MCF 10A (cell line): Measurements from ENCODE around the gene MAN2A1. TPM values are rescaled to one million over a fixed set of nuclear protein-coding genes. Genes with fewer than 3 reads are reported as not detected.

Source experiments
- BruUV-seq: library from RNA; stranded (reverse); fragments of 400-500 nt; replicated peaks from 2 replicates; lab custom pipeline; 2021; lab: Mats Ljungman, UMichigan
- CTCF ChIA-PET: fragments of 300-600 bp; sonication (Branson Sonifier 250); formaldehyde crosslinking; extraction: SDS; loops from one replicate; lab custom pipeline; 2021; ENCODE audit warnings: antibody characterized with exemption, inconsistent platforms; lab: Yijun Ruan, JAX
- POLR2A ChIA-PET: fragments of 300-600, 350-650 bp; sonication (Branson Sonifier 250); formaldehyde crosslinking; extraction: SDS; loops from one replicate; lab custom pipeline; 2020; ENCODE audit warnings: antibody characterized with exemption, inconsistent platforms; lab: Yijun Ruan, JAX
- DNase-seq: peaks from one replicate; pipeline ENCODE4 v3.0.0-alpha.2; 2018; ENCODE audit not compliant: unreplicated experiment
- H3K27ac Mint-ChIP-seq: one replicate; pipeline ENCODE4 v1.8.0; 2022; ENCODE audit warnings: mild to moderate bottlenecking, low read depth, mixed read lengths; ENCODE audit not compliant: unreplicated experiment
- H3K27me3 Mint-ChIP-seq: one replicate; pipeline ENCODE4 v1.8.0; 2022; ENCODE audit warnings: mixed read lengths; ENCODE audit not compliant: insufficient read depth, unreplicated experiment
- H3K36me3 Mint-ChIP-seq: one replicate; pipeline ENCODE4 v1.8.0; 2022; ENCODE audit warnings: mild to moderate bottlenecking, moderate library complexity, mixed read lengths; ENCODE audit not compliant: insufficient read depth, unreplicated experiment
- H3K4me1 Mint-ChIP-seq: one replicate; pipeline ENCODE4 v1.8.0; 2022; ENCODE audit warnings: mixed read lengths; ENCODE audit not compliant: insufficient read depth, unreplicated experiment
- H3K4me3 Mint-ChIP-seq: one replicate; pipeline ENCODE4 v1.8.0; 2022; ENCODE audit warnings: mild to moderate bottlenecking, moderate library complexity, mixed read lengths; ENCODE audit not compliant: unreplicated experiment
- H3K9me3 Mint-ChIP-seq: one replicate; pipeline ENCODE4 v1.8.0; 2022; ENCODE audit warnings: mixed read lengths; ENCODE audit not compliant: unreplicated experiment
- CTCF ChIP-seq: fragments of 200-600 bp; IDR thresholded peaks from one replicate; pipeline ENCODE4 v1.8.0; 2022; ENCODE audit warnings: antibody characterized with exemption, mild to moderate bottlenecking; ENCODE audit not compliant: unreplicated experiment
- intact Hi-C: fragments of 100-400 bp; cut with micrococcal nuclease; formaldehyde crosslinking; loops from 2 replicates; pipeline ENCODE4 v1.14.1; 2022
- total RNA-seq: library from RNA; stranded (reverse); gene quantifications from 2 replicates; pipeline ENCODE4 v1.2.3, GENCODE V29; 2022

Gene MAN2A1
- total RNA-seq, 1 experiment from 2014 or later = 44.1 TPM

- ChIA-PET CTCF (interaction anchor here (0.6 kb wide), 1 partner anchor 131 kb away, joined by 3 read pairs; no protein-coding TSS in a partner anchor), POLR2A (no interaction called here)
- no peak overlapping the region for H3K27ac Mint-ChIP-seq
- intact Hi-C loops = no loop called here
- peaks cover under 1% of the 10 kb centered on the region for H3K4me1 Mint-ChIP-seq
- DNase-seq = no peak
- no peak overlapping the region for H3K4me3 Mint-ChIP-seq
- H3K27me3 Mint-ChIP-seq = no peaks in the 10 kb centered on the region
- BruUV-seq = no TSS peak
- H3K9me3 Mint-ChIP-seq = no peaks in the 10 kb centered on the region
- H3K36me3 Mint-ChIP-seq = no peaks in the 10 kb centered on the region
- TF ChIP-seq CTCF = no peak
These were observed 211.9 kb downstream of the MAN2A1 start for GRCh38 chr5:109901628-109901981.

GRCh38 chr5:109903061-109903460 is 213.3 kb downstream of the MAN2A1 start:
- no peak for DNase-seq
- POLR2A ChIA-PET = interaction anchor here (0.6 kb wide), 1 partner anchor 62 kb away, joined by 3 read pairs; no protein-coding TSS in a partner anchor
- intact Hi-C loops = no loop called here
- no peak for TF ChIP-seq CTCF
- Mint-ChIP-seq H3K9me3 (no peaks in the 10 kb centered on the region), H3K4me3 (no peak overlapping the region), H3K27me3 (no peaks in the 10 kb centered on the region), H3K4me1 (peaks cover 15% of the 10 kb centered on the region), H3K36me3 (no peaks in the 10 kb centered on the region), H3K27ac (no peak overlapping the region)
- CTCF ChIA-PET = no interaction called here
- BruUV-seq = no TSS peak

DNA sequence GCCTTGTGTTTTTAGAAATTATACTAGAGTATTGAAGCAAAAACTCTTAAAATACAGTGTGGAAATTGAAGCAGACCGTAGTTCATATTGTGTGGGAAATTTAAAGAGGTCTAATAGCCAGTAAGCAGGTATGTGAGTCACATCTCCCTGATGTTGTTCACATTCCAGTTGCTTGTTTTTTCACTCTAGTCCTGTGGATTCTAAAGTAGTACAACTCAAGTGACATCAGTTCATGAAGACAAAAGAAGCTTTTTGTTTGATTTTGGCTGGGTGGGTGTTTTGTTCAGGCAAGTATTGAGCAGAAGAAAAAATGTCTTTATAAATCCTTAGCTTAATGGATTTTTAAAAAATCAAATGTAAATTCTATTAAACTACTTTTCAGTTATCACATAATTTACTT is 216.2 kb downstream of the MAN2A1 start:
- Mint-ChIP-seq H3K36me3 (no peaks in the 10 kb centered on the region), H3K9me3 (no peaks in the 10 kb centered on the region), H3K27ac (no peak overlapping the region), H3K4me3 (no peak overlapping the region), H3K27me3 (no peaks in the 10 kb centered on the region), H3K4me1 (peaks cover 17% of the 10 kb centered on the region)
- no peak for TF ChIP-seq CTCF
- DNase-seq = peak; percentile 13
- no TSS peak for BruUV-seq
- intact Hi-C loops = no loop called here
- ChIA-PET POLR2A (no interaction called here), CTCF (interaction anchor here (1.3 kb wide), 1 partner anchor 576 kb away, joined by 3 read pairs; no protein-coding TSS in a partner anchor)

- Mint-ChIP-seq H3K4me3 (no peak overlapping the region), H3K27me3 (no peaks in the 10 kb centered on the region), H3K4me1 (peaks cover 17% of the 10 kb centered on the region), H3K9me3 (no peaks in the 10 kb centered on the region), H3K27ac (peak overlapping the region; percentile 2), H3K36me3 (no peaks in the 10 kb centered on the region)
- no peak for DNase-seq
- TF ChIP-seq CTCF = no peak
- ChIA-PET CTCF (interaction anchor here (0.6 to 1.0 kb wide), 4 partner anchors 89 to 1498 kb away, joined by 3 to 5 read pairs (median 3); no protein-coding TSS in a partner anchor), POLR2A (no interaction called here)
- BruUV-seq = no TSS peak
- intact Hi-C loops = no loop called here
These were observed 217.5 kb downstream of the MAN2A1 start for GRCh38 chr5:109907189-109907588.
